Peyer's patch (tissue), 4 donors: ENCODE data around the gene ZMAT2.

Experiments used
- CTCF ChIP-seq, 6 experiments: fragments of 450-650 bp in 4 of 6; fragments of 200-600 bp in 2 of 6; sonication (generic) in 1 of 6; IDR thresholded peaks; one replicate each; pipeline ENCODE4 v1.5.1; 2017 to 2019; ENCODE audit warnings: antibody characterized with exemption in 6 of 6, mild to moderate bottlenecking in 3 of 6, moderate library complexity in 1 of 6
- POLR2A ChIP-seq, 2 donors: fragments of 450-650 bp; IDR thresholded peaks; one replicate each; pipeline ENCODE4 v1.5.1; 2017; ENCODE audit warnings: antibody characterized with exemption in 2 of 2, mild to moderate bottlenecking in 2 of 2, moderate library complexity in 2 of 2

DNA sequence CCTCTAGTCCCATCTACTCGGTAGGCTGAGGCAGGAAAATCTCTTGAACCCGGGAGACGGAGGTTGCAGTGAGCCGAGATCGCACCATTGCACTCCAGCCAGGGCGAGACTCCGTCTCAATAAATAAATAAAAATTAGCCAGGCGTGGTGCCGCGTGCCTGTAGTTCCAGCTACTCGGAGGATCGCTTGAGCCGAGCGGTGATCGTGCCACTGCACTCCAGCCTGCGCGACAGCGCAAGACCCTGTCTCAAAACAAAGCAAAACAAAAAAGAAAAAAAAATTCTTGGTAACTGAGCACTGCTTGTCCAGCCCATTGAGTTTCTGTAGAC, 36.3 kb upstream of the ZMAT2 start:
- TF ChIP-seq CTCF (IDR thresholded peaks at IDR 0.05) (no peak), POLR2A (IDR thresholded peaks at IDR 0.05) (no peak)
